Ovary (tissue), 9 donors: Measurements from ENCODE around the gene LTF. TPM values are rescaled to one million over a fixed set of nuclear protein-coding genes. Genes with fewer than 3 reads are reported as not detected.
A peak's percentile ranks its signal among the peaks of the same experiment; 100 is the strongest.

Source experiments
- DNase-seq, 5 donors: peaks; one replicate each; pipeline ENCODE4 v3.0.0-alpha.2; 2019 to 2020
- H3K27ac ChIP-seq, 2 donors: fragments of 200-600 bp; one replicate each; pipeline versions ENCODE4 v1.5.1 to v1.8.0; 2019 to 2022
- H3K27me3 ChIP-seq: fragments of 200-600 bp; one replicate; pipeline ENCODE4 v1.8.0; 2022
- H3K36me3 ChIP-seq: fragments of 200-600 bp; sonication (generic); one replicate; pipeline ENCODE4 v1.5.1; 2019
- H3K4me1 ChIP-seq: one replicate; pipeline ENCODE4 v1.8.1; 2013; ENCODE audit warnings: mild to moderate bottlenecking, moderate library complexity; ENCODE audit not compliant: insufficient read depth
- H3K4me3 ChIP-seq: fragments of 200-600 bp; sonication (generic); one replicate; pipeline ENCODE4 v1.5.1; 2017
- H3K9me3 ChIP-seq, 2 donors: fragments of 200-600 bp in 1 of 2; sonication (generic) in 1 of 2; one replicate each; pipeline versions ENCODE4 v1.5.1 to v1.8.1; 2013 to 2019; ENCODE audit warnings: mild to moderate bottlenecking in 1 of 2, moderate library complexity in 1 of 2
- CTCF ChIP-seq, 3 donors: fragments of 450-650 bp in 2 of 3; fragments of 200-600 bp in 1 of 3; IDR thresholded peaks; one replicate each; pipeline versions ENCODE4 v1.5.1 to v1.8.0; 2016 to 2022; ENCODE audit warnings: antibody characterized with exemption in 3 of 3, mild to moderate bottlenecking in 1 of 3
- EP300 ChIP-seq: sonication (generic); formaldehyde crosslinking; IDR thresholded peaks from one replicate; pipeline ENCODE4 v1.6.1; 2017; ENCODE audit warnings: antibody characterized with exemption
- POLR2A ChIP-seq: fragments of 450-650 bp; IDR thresholded peaks from one replicate; pipeline ENCODE4 v1.6.1; 2017; ENCODE audit warnings: antibody characterized with exemption, mild to moderate bottlenecking, moderate library complexity
- WGBS, 3 donors: extraction: QIAGEN DNeasy Blood & Tissue Kit in 1 of 3; methylation state at CpG; one replicate each; pipeline versions ENCODE4 v1.1.5 to v1.1.7; 2013 to 2017; 5-methylcytosine and 5-hydroxymethylcytosine counted together
- intact Hi-C, 4 donors: fragments of 100-400 bp; cut with DNase I; formaldehyde crosslinking; loops; one replicate each; pipeline versions ENCODE4 v1.11.0 to v1.15.1; 2022 to 2023
- polyA plus RNA-seq, 2 donors: library from polyadenylated mRNA; stranded (reverse); fragments of 200-250 nt in 1 of 2; fragments of 350-450 nt in 1 of 2; fragmentation: Illumina TruSeq in 1 of 2; extraction: RNeasy Lipid Tissue Mini Kit (QIAGEN cat#74804) in 1 of 2; gene quantifications; one replicate each; pipeline ENCODE4 v1.2.3, GENCODE V29; 2013 to 2014
- total RNA-seq, 7 donors: library from RNA; depleted of rRNA in 2 of 7; stranded (reverse); fragments of >200 nt in 2 of 7; fragmentation: NEBNext Ultra II Directional in 3 of 7; extraction: Animal tissue kit (Norgen Biotek cat#: 25700) in 3 of 7; gene quantifications; one replicate each; pipeline versions ENCODE4 v1.1.0 to v1.2.4, GENCODE V29; 2016 to 2023
- donor health status: DM: no; HTN: no; CAD: no; lungs with moderate emphysema.
- donor health status: DM: no; HTN: no; CAD: no.
- donor health status: Bipolar disorder and iron deficiency.
- donor health status: DM: yes; HTN: yes; CAD: no.
- donor health status: DM: no; HTN: no; CAD: no.
- donor health status: DM: yes; HTN: yes; CAD: no.

LTF gene
- total and polyA plus RNA-seq, 9 donors = 0.56 to 23.7 (median 1.2) TPM

- Histone ChIP-seq H3K27ac (no peak overlapping the region), H3K9me3 (no peaks in the 10 kb centered on the region), H3K27me3 (no peaks in the 10 kb centered on the region), H3K36me3 (no peaks in the 10 kb centered on the region), H3K4me1 (peaks cover 2% of the 10 kb centered on the region), H3K4me3 (no peak overlapping the region)
- TF ChIP-seq CTCF (IDR thresholded peaks at IDR 0.05) (no peak), POLR2A (no peak), EP300 (no peak)
- WGBS, 3 donors = 35 to 45% (median 39%) methylated on average over 2 of the region's 2 CpGs
- no peak for DNase-seq
- intact Hi-C loops = no loop called here
These were observed 453 bp upstream of the LTF start for GRCh38 chr3:46465196-46465520.

- 66 to 69% (median 69%) methylated on average over 8 of the region's 8 CpGs for WGBS, 3 donors
- Histone ChIP-seq H3K36me3 (no peaks in the 10 kb centered on the region), H3K27ac (no peak overlapping the region), H3K27me3 (no peaks in the 10 kb centered on the region), H3K4me1 (peaks cover 2% of the 10 kb centered on the region), H3K9me3 (no peaks in the 10 kb centered on the region), H3K4me3 (no peak overlapping the region)
- TF ChIP-seq POLR2A (no peak), CTCF (IDR thresholded peaks at IDR 0.05) (no peak), EP300 (no peak)
- intact Hi-C loops = no loop called here
- peak in 1 of 5 donors; percentile 6 for DNase-seq
These were observed 850 bp downstream of the LTF start for GRCh38 chr3:46463868-46464241.

DNA sequence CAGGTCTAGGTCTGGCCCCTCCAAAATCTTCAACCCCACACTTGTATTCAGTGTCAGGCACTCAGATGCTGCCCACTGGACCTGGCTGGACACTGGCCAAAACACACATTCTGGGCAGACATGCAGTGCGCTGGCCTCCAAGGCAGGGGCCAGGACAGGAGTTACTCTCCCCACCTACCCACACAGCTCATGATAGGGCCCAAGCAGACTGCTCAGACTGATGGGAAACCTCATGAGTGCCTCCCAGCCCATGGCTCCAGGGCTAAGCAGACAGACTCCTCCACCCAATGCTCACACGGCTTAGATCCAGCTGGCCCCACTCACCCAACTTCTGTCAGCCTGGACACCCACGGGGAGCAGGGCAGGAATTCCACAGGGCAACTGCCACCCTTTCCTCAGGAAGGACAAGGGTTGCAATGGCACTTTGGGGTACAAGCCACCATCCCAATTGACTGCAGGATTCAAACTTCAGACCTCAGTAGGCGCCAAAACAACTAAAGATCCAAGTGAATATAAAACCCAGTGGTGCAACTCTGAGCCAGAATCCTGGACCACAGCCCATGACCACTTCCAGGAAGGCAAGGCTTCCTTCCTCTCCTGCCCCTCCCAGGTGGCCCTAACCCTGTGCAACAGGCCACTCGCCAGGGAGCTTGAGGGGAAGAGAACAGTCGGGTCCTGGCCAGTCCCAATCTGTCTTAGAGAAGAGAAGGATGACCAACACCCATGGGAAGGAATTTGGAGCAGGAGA lies 1.4 kb downstream of the LTF start:
- peak in 1 of 5 donors; percentile 20 for DNase-seq
- H3K27ac ChIP-seq = no peak overlapping the region

DNA sequence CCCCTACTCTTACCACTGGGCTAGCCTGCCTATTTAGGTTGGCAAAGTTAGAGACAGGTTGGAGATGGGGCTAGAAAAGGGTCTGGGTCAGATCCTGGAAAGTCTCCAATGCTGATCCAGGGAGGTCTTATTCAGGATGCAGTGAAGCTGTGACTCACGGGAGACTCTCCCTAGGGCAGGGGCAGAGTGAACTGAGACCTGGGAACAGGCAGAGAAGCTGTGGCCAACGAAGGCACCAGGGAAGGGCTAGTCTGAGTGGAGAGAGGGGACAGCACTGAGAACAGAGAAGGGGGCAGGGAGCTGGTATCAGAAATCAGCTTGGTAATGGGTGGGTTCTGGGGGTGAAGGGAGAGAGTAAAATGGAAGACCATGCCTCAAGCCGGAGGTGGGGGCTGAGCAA lies 2.2 kb downstream of the LTF start:
- intact Hi-C loops = no loop called here
- no peaks in the 10 kb centered on the region for H3K36me3 ChIP-seq
- no peak overlapping the region for H3K4me3 ChIP-seq
- peak in 1 of 5 donors; percentile 9 for DNase-seq
- H3K27me3 ChIP-seq = no peaks in the 10 kb centered on the region
- H3K9me3 ChIP-seq = no peaks in the 10 kb centered on the region
- H3K4me1 ChIP-seq = peaks cover 2% of the 10 kb centered on the region
- 58 to 68% (median 58%) methylated on average over 3 of the region's 3 CpGs for WGBS, 3 donors
- TF ChIP-seq EP300 (no peak), CTCF (IDR thresholded peaks at IDR 0.05) (no peak), POLR2A (no peak)
- H3K27ac ChIP-seq = no peak overlapping the region

More for the DNA sequence above, 1.4 kb downstream of the LTF start:
- H3K9me3 ChIP-seq = no peaks in the 10 kb centered on the region
- H3K36me3 ChIP-seq = no peaks in the 10 kb centered on the region
- no peak for TF ChIP-seq EP300
- no peak for TF ChIP-seq POLR2A
- no peak for TF ChIP-seq CTCF (IDR thresholded peaks at IDR 0.05)
- H3K27me3 ChIP-seq = no peaks in the 10 kb centered on the region
- no peak overlapping the region for H3K4me3 ChIP-seq
- intact Hi-C loops = no loop called here
- peaks cover 2% of the 10 kb centered on the region for H3K4me1 ChIP-seq
- 42 to 52% (median 50%) methylated on average over 6 of the region's 6 CpGs for WGBS, 3 donors
